SK-N-SH (cell line): ENCODE results near the gene TP73. TPM values are rescaled to one million over a fixed set of nuclear protein-coding genes. Genes with fewer than 3 reads are reported as not detected.

ENCODE experiments used
- CTCF ChIA-PET: fragments of 300-600, 350-600 bp; formaldehyde crosslinking; extraction: SDS; loops from one replicate; lab custom pipeline; 2021; lab: Yijun Ruan, JAX
- POLR2A ChIA-PET: fragments of 350-600 bp; sonication (Branson Sonifier 250); formaldehyde crosslinking; extraction: SDS; loops from one replicate; lab custom pipeline; 2020; ENCODE audit warnings: antibody characterized with exemption, inconsistent platforms; lab: Yijun Ruan, JAX
- DNase-seq: peaks from one replicate; pipeline ENCODE4 v3.0.0; 2012
- H2AFZ ChIP-seq: fragments of 200-600 bp; sonication (generic); 2 replicates; pipeline ENCODE4 v1.8.1; 2016; ENCODE audit warnings: antibody characterized with exemption, mild to moderate bottlenecking, low read depth
- H3F3A ChIP-seq: fragments of 200-600 bp; sonication (generic); replicated peaks from 2 replicates; pipeline ENCODE3; 2016; ENCODE audit warnings: antibody characterized with exemption, mild to moderate bottlenecking; ENCODE audit not compliant: insufficient read depth
- H3K27ac ChIP-seq, 2 experiments: fragments of 200-500 bp in 1 of 2; fragments of 200-600 bp in 1 of 2; sonication (Bioruptor generic) in 1 of 2; sonication (generic), shearing (Covaris generic) in 1 of 2; 2 replicates each; pipeline versions ENCODE4 v1.5.1 to v1.6.1; 2014 to 2016; ENCODE audit warnings: low read depth in 2 of 2, inconsistent platforms in 1 of 2, low read length in 1 of 2, mild to moderate bottlenecking in 1 of 2, mixed read lengths in 1 of 2
- H3K27me3 ChIP-seq: fragments of 200-600 bp; sonication (generic), shearing (Covaris generic); 2 replicates; pipeline ENCODE4 v1.6.1; 2016; ENCODE audit warnings: mixed run types; ENCODE audit not compliant: insufficient read depth
- H3K36me3 ChIP-seq, 2 experiments: fragments of 200-500 bp in 1 of 2; fragments of 200-600 bp in 1 of 2; sonication (Bioruptor generic) in 1 of 2; sonication (generic) in 1 of 2; replicated peaks in 1 of 2; 2 replicates each; pipeline versions ENCODE3 to v1.5.1; 2014 to 2016; ENCODE audit warnings: low read length in 1 of 2, mild to moderate bottlenecking in 1 of 2; ENCODE audit not compliant: insufficient read depth in 2 of 2, control insufficient read depth in 1 of 2
- H3K4me1 ChIP-seq, 2 experiments: fragments of 200-500 bp in 1 of 2; fragments of 200-600 bp in 1 of 2; sonication (Bioruptor generic) in 1 of 2; sonication (generic), shearing (Covaris generic) in 1 of 2; 2 replicates each; pipeline versions ENCODE4 v1.5.1 to v1.6.1; 2014 to 2016; ENCODE audit warnings: low read depth in 1 of 2, low read length in 1 of 2, mixed run types in 1 of 2; ENCODE audit not compliant: insufficient read depth in 2 of 2, control insufficient read depth in 1 of 2
- H3K4me2 ChIP-seq: fragments of 200-600 bp; sonication (generic), shearing (Covaris generic); 2 replicates; pipeline ENCODE4 v1.6.1; 2017; ENCODE audit warnings: mixed run types
- H3K4me3 ChIP-seq, 2 experiments: fragments of 200-500 bp in 1 of 2; fragments of 200-600 bp in 1 of 2; sonication (Bioruptor generic) in 1 of 2; sonication (generic), shearing (Covaris generic) in 1 of 2; 2 replicates each; pipeline versions ENCODE4 v1.5.1 to v1.8.1; 2014 to 2016; ENCODE audit warnings: low read depth in 2 of 2, inconsistent platforms in 1 of 2, low read length in 1 of 2, mild to moderate bottlenecking in 1 of 2, mixed read lengths in 1 of 2, moderate library complexity in 1 of 2
- H3K79me2 ChIP-seq: fragments of 200-600 bp; sonication (generic); 2 replicates; pipeline ENCODE4 v1.8.1; 2017; ENCODE audit warnings: mild to moderate bottlenecking; ENCODE audit not compliant: insufficient read depth
- H3K9ac ChIP-seq: fragments of 200-600 bp; sonication (generic); 2 replicates; pipeline ENCODE4 v1.6.1; 2017; ENCODE audit warnings: mixed run types
- H3K9me2 ChIP-seq: fragments of 200-600 bp; sonication (generic); 2 replicates; pipeline ENCODE4 v1.6.1; 2017; ENCODE audit warnings: mixed run types
- H3K9me3 ChIP-seq: fragments of 200-600 bp; sonication (generic); 2 replicates; pipeline ENCODE4 v1.6.1; 2017; ENCODE audit warnings: mixed run types, mild to moderate bottlenecking, moderate library complexity
- H4K20me1 ChIP-seq: fragments of 200-600 bp; sonication (generic); 2 replicates; pipeline ENCODE4 v1.6.1; 2017; ENCODE audit warnings: mild to moderate bottlenecking, mixed run types; ENCODE audit not compliant: insufficient read depth
- CTCF ChIP-seq: fragments of 200-600 bp; sonication (generic); IDR thresholded peaks from 2 replicates; pipeline ENCODE4 v1.6.1; 2017; ENCODE audit warnings: antibody characterized with exemption, mild to moderate bottlenecking, moderate library complexity
- FOSL2 ChIP-seq: IDR thresholded peaks from 2 replicates; pipeline ENCODE4 v1.4.0; 2012; ENCODE audit warnings: low read depth, mild to moderate bottlenecking, moderate library complexity, borderline replicate concordance
- FOXJ3 ChIP-seq: sonication (generic); formaldehyde crosslinking; IDR thresholded peaks from 2 replicates; pipeline ENCODE4 v1.5.1; 2020; ENCODE audit warnings: mild to moderate bottlenecking, missing genetic modification reagents
- FOXM1 ChIP-seq: IDR thresholded peaks from 2 replicates; pipeline ENCODE4 v1.4.0; 2012; ENCODE audit warnings: low read depth, mild to moderate bottlenecking
- GATA2 ChIP-seq: sonication (generic); formaldehyde crosslinking; IDR thresholded peaks from 2 replicates; pipeline ENCODE4 v1.5.0; 2020; ENCODE audit warnings: mild to moderate bottlenecking, missing genetic modification reagents
- JUND ChIP-seq: IDR thresholded peaks from 2 replicates; pipeline ENCODE4 v1.4.0; 2012
- RAD21 ChIP-seq: IDR thresholded peaks from 2 replicates; pipeline ENCODE4 v1.6.1; 2012; ENCODE audit warnings: mild to moderate bottlenecking, low read length
- RCOR1 ChIP-seq: fragments of 150-350 bp; IDR thresholded peaks from 2 replicates; pipeline ENCODE4 v1.6.1; 2017; ENCODE audit warnings: antibody characterized with exemption, low read length
- SMC3 ChIP-seq: IDR thresholded peaks from 2 replicates; pipeline ENCODE4 v1.6.1; 2012; ENCODE audit warnings: low read depth, low read length, improper control_type of control experiment
- YY1 ChIP-seq: IDR thresholded peaks from 2 replicates; pipeline ENCODE4 v1.4.0; 2012; ENCODE audit warnings: low read depth, mild to moderate bottlenecking
- ZBTB33 ChIP-seq: IDR thresholded peaks from 2 replicates; pipeline ENCODE4 v1.4.0; 2012; ENCODE audit warnings: low read depth, borderline replicate concordance
- WGBS: methylation state at CpG from one replicate; pipeline ENCODE4 v1.1.6; 2017; ENCODE audit warnings: low lambda C conversion rate; 5-methylcytosine and 5-hydroxymethylcytosine counted together
- polyA plus RNA-seq, 3 experiments: library from polyadenylated mRNA; depleted of rRNA; stranded (reverse); fragments of >200 nt; gene quantifications; 2 replicates each; pipeline ENCODE4 v1.2.3, GENCODE V29; 2012

TP73 gene
- polyA plus RNA-seq, 1 of the 3 experiments (the other 2 are of a cell fraction), result 0.64 TPM

- WGBS, result no CpG with 5 or more reads among the region's 11 CpGs
- Histone ChIP-seq H4K20me1 (no peaks in the 10 kb centered on the region), H3K36me3 (no peaks in the 10 kb centered on the region), H3K9me2 (no peaks in the 10 kb centered on the region), H3K9me3 (no peaks in the 10 kb centered on the region), H3K4me1 (peaks cover 0 to 31% of the 10 kb centered on the region in 2 experiments; a peak in 1 of 4 replicates), H3K4me2 (no peak overlapping the region), H3K9ac (no peak overlapping the region), H3K79me2 (no peaks in the 10 kb centered on the region), H2AFZ (no peak overlapping the region), H3K27ac (no peak overlapping the region), H3K4me3 (no peak overlapping the region), H3F3A (no peaks in the 10 kb centered on the region), H3K27me3 (no peaks in the 10 kb centered on the region)
- CTCF ChIA-PET, result interaction anchor here (3.6 kb wide), 1 partner anchor 31 kb away, joined by 14 read pairs; no protein-coding TSS in a partner anchor
- TF ChIP-seq ZBTB33, result no peak
- TF ChIP-seq FOXJ3 (CRISPR knock-in tag), result no peak
- TF ChIP-seq FOXM1, result no peak
- no peak for TF ChIP-seq RAD21
- no peak for TF ChIP-seq YY1
- no peak for TF ChIP-seq FOSL2
- no peak for TF ChIP-seq GATA2
- no peak for TF ChIP-seq JUND
- no peak for DNase-seq
- POLR2A ChIA-PET, result no interaction called here
Measured at GRCh38 chr1:3693321-3693720, 41.0 kb downstream of the TP73 start.

- peak; percentile 96 for DNase-seq
- CTCF ChIA-PET, result interaction anchor here (0.5 to 12.9 kb wide), 25 partner anchors 9 to 109 kb away, joined by 3 to 369 read pairs (median 5); no protein-coding TSS in a partner anchor
- Histone ChIP-seq H3K36me3 (no peaks in the 10 kb centered on the region), H3K9me2 (no peaks in the 10 kb centered on the region), H3K4me1 (peaks cover 0 to 43% of the 10 kb centered on the region in 2 experiments; a peak in 1 of 4 replicates), H3F3A (no peaks in the 10 kb centered on the region), H3K27ac (no peak overlapping the region), H3K4me2 (no peak overlapping the region), H3K79me2 (no peaks in the 10 kb centered on the region), H3K27me3 (no peaks in the 10 kb centered on the region), H4K20me1 (no peaks in the 10 kb centered on the region), H3K4me3 (no peak overlapping the region), H3K9ac (no peak overlapping the region), H2AFZ (no peak overlapping the region), H3K9me3 (no peaks in the 10 kb centered on the region)
- 96% methylated on average over 9 of the region's 33 CpGs for WGBS
- POLR2A ChIA-PET, result no interaction called here
- TF ChIP-seq SMC3 (peak; percentile 89), FOXJ3 (CRISPR knock-in tag) (no peak), RAD21 (peak; percentile 68), CTCF (peak; percentile 61), RCOR1 (no peak)
Measured at GRCh38 chr1:3695326-3696217, 43.3 kb downstream of the TP73 start.
